PC-9 (cell line): Measurements from ENCODE around the gene F2RL1. TPM values are rescaled to one million over a fixed set of nuclear protein-coding genes. Genes with fewer than 3 reads are reported as not detected.

Source experiments
- BruUV-seq: library from RNA; stranded (reverse); fragments of 400-500 nt; replicated peaks from 2 replicates; lab custom pipeline; 2021; lab: Mats Ljungman, UMichigan
- CTCF ChIA-PET: fragments of 300-600 bp; sonication (Branson Sonifier 250); formaldehyde crosslinking; loops from one replicate; lab custom pipeline; 2022; ENCODE audit warnings: antibody characterized with exemption; lab: Charles Lee
- POLR2A ChIA-PET: fragments of 300-600 bp; sonication (Branson Sonifier 250); formaldehyde crosslinking; loops from one replicate; lab custom pipeline; 2022; ENCODE audit warnings: antibody characterized with exemption; ENCODE audit not compliant: unreplicated experiment; lab: Charles Lee
- DNase-seq, 2 experiments: peaks; one replicate each; pipeline versions ENCODE4 v3.0.0 to v3.0.0-alpha.2; 2015 to 2022; ENCODE audit warnings: mixed read lengths in 1 of 2
- H2AFZ ChIP-seq: fragments of 200-600 bp; sonication (generic); 2 replicates; pipeline ENCODE4 v1.8.1; 2017; ENCODE audit warnings: antibody characterized with exemption
- H3F3A ChIP-seq: fragments of 200-600 bp; sonication (generic); 2 replicates; pipeline ENCODE4 v1.8.1; 2017; ENCODE audit warnings: antibody characterized with exemption, mild to moderate bottlenecking, low read depth; ENCODE audit not compliant: insufficient read depth
- H3K27ac ChIP-seq: fragments of 200-600 bp; sonication (generic); 2 replicates; pipeline ENCODE4 v1.6.1; 2016; ENCODE audit warnings: mixed run types
- H3K27me3 ChIP-seq: fragments of 200-600 bp; sonication (generic); 2 replicates; pipeline ENCODE4 v1.6.1; 2016; ENCODE audit warnings: low read depth, mixed run types; ENCODE audit not compliant: insufficient read depth
- H3K36me3 ChIP-seq: fragments of 200-600 bp; sonication (generic); 2 replicates; pipeline ENCODE4 v1.6.1; 2016; ENCODE audit warnings: low read depth, mixed run types
- H3K4me1 ChIP-seq: fragments of 200-600 bp; sonication (generic); replicated peaks from 2 replicates; pipeline ENCODE4 v1.6.1; 2016; ENCODE audit warnings: mixed run types; ENCODE audit not compliant: insufficient read depth
- H3K4me2 ChIP-seq: fragments of 200-600 bp; sonication (generic); 2 replicates; pipeline ENCODE4 v1.6.1; 2017; ENCODE audit warnings: mixed run types
- H3K4me3 ChIP-seq: fragments of 200-600 bp; sonication (generic); 2 replicates; pipeline ENCODE4 v1.6.1; 2016; ENCODE audit warnings: mixed run types
- H3K79me2 ChIP-seq: fragments of 200-600 bp; sonication (generic); 2 replicates; pipeline ENCODE4 v1.6.1; 2017; ENCODE audit warnings: low read depth, mixed run types
- H3K9me2 ChIP-seq: fragments of 200-600 bp; sonication (generic); 2 replicates; pipeline ENCODE4 v1.8.1; 2017; ENCODE audit warnings: mild to moderate bottlenecking; ENCODE audit not compliant: insufficient read depth
- H3K9me3 ChIP-seq: fragments of 200-600 bp; sonication (generic); 2 replicates; pipeline ENCODE4 v1.8.1; 2016; ENCODE audit warnings: low read depth; ENCODE audit not compliant: insufficient read depth
- H4K20me1 ChIP-seq: fragments of 200-600 bp; sonication (generic); 2 replicates; pipeline ENCODE4 v1.8.1; 2017; ENCODE audit not compliant: insufficient read depth
- EZH2 ChIP-seq: fragments of 200-600 bp; sonication (generic); IDR thresholded peaks from 2 replicates; pipeline ENCODE4 v1.8.0; 2017; ENCODE audit warnings: antibody characterized with exemption, low read depth
- intact Hi-C: fragments of 100-400 bp; cut with micrococcal nuclease; formaldehyde crosslinking; loops from one replicate; pipeline ENCODE4 v1.10.0; 2022; ENCODE audit not compliant: unreplicated experiment
- total RNA-seq: library from RNA; stranded (reverse); gene quantifications from 2 replicates; pipeline ENCODE4 v1.2.3, GENCODE V29; 2021
- TF ChIP-seq, protein P1 (sequence below): fragments of 200-600 bp; sonication (generic); conservative IDR thresholded peaks from 2 replicates; pipeline ENCODE4 v1.6.1; 2017; ENCODE audit warnings: mixed run types, antibody characterized with exemption, mild to moderate bottlenecking, moderate library complexity

F2RL1 gene
- total RNA-seq, 1 experiment from 2014 or later: 34.5 TPM

GRCh38 chr5:76790632-76791290, 28.1 kb upstream of the F2RL1 start:
- ChIA-PET CTCF (interaction anchor here (1.7 kb wide), 1 partner anchor 16 kb away, joined by 5 read pairs; no protein-coding TSS in a partner anchor), POLR2A (interaction anchor here (0.6 to 0.7 kb wide), 3 partner anchors 16 to 701 kb away, joined by 3 to 6 read pairs (median 4); no protein-coding TSS in a partner anchor)
- BruUV-seq: TSS peak; percentile 89
- Histone ChIP-seq H3K9me2 (no peaks in the 10 kb centered on the region), H2AFZ (no peak overlapping the region), H4K20me1 (no peaks in the 10 kb centered on the region), H3K4me3 (0 out of 2 replicates have a peak overlapping the region, but pooled peaks have one; percentile 14), H3K36me3 (no peaks in the 10 kb centered on the region), H3K79me2 (no peaks in the 10 kb centered on the region), H3K27me3 (no peaks in the 10 kb centered on the region), H3F3A (peaks cover 61% of the 10 kb centered on the region), H3K27ac (peak overlapping the region; percentile 94), H3K4me1 (peaks cover 71% of the 10 kb centered on the region), H3K9me3 (no peaks in the 10 kb centered on the region), H3K4me2 (peak overlapping the region; percentile 63)
- intact Hi-C loops: no loop called here
- TF ChIP-seq, protein P1, sequence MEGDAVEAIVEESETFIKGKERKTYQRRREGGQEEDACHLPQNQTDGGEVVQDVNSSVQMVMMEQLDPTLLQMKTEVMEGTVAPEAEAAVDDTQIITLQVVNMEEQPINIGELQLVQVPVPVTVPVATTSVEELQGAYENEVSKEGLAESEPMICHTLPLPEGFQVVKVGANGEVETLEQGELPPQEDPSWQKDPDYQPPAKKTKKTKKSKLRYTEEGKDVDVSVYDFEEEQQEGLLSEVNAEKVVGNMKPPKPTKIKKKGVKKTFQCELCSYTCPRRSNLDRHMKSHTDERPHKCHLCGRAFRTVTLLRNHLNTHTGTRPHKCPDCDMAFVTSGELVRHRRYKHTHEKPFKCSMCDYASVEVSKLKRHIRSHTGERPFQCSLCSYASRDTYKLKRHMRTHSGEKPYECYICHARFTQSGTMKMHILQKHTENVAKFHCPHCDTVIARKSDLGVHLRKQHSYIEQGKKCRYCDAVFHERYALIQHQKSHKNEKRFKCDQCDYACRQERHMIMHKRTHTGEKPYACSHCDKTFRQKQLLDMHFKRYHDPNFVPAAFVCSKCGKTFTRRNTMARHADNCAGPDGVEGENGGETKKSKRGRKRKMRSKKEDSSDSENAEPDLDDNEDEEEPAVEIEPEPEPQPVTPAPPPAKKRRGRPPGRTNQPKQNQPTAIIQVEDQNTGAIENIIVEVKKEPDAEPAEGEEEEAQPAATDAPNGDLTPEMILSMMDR: no peak
- no peak for TF ChIP-seq EZH2
- peak; percentile 33 to 98 for DNase-seq

DNA sequence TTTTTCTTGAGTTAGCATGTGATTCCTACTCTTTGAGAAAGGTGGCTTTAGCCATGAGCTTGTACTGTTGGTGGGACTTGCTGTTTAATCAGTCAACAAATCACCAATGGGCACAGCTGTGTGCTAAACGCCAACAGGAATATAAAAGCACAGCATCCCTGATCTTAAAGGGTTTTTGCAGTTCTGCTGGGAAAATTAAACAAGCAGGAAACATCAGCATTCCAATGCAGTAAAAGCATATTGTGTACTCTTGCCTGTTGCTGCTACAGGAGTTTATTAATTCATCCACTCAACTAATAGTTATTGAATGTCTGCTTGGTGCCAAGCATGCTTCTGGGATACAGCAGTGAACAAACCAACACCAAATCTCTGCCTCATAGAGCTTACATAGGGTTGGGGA, 27.4 kb upstream of the F2RL1 start:
- H3K79me2 ChIP-seq: no peaks in the 10 kb centered on the region
- peaks cover 55% of the 10 kb centered on the region for H3F3A ChIP-seq
- no peaks in the 10 kb centered on the region for H3K9me2 ChIP-seq
- H2AFZ ChIP-seq: no peak overlapping the region
- H3K4me1 ChIP-seq: peaks cover 68% of the 10 kb centered on the region
- ChIA-PET CTCF (interaction anchor here (1.7 kb wide), 1 partner anchor 17 kb away, joined by 5 read pairs; no protein-coding TSS in a partner anchor), POLR2A (no interaction called here)
- no peaks in the 10 kb centered on the region for H3K9me3 ChIP-seq
- no peak for TF ChIP-seq EZH2
- TF ChIP-seq, protein P1: no peak
- intact Hi-C loops: no loop called here
- no peaks in the 10 kb centered on the region for H4K20me1 ChIP-seq
- no peak overlapping the region for H3K4me3 ChIP-seq
- no peaks in the 10 kb centered on the region for H3K36me3 ChIP-seq
- H3K27me3 ChIP-seq: no peaks in the 10 kb centered on the region
- H3K27ac ChIP-seq: peak overlapping the region; percentile 94
- DNase-seq: no peak
- H3K4me2 ChIP-seq: peak overlapping the region; percentile 63
- BruUV-seq: no TSS peak

GRCh38 chr5:76794871-76795270, 24.0 kb upstream of the F2RL1 start:
- H3K9me2 ChIP-seq: no peaks in the 10 kb centered on the region
- peak overlapping the region; percentile 69; the same call in 1 of the 2 replicates for H2AFZ ChIP-seq
- DNase-seq: peak; percentile 28 to 81
- no peaks in the 10 kb centered on the region for H3K36me3 ChIP-seq
- H3K4me3 ChIP-seq: no peak overlapping the region
- H4K20me1 ChIP-seq: no peaks in the 10 kb centered on the region
- peaks cover 44% of the 10 kb centered on the region for H3K4me1 ChIP-seq
- peaks cover 37% of the 10 kb centered on the region for H3F3A ChIP-seq
- no peak for TF ChIP-seq EZH2
- TF ChIP-seq, protein P1: no peak
- H3K27me3 ChIP-seq: no peaks in the 10 kb centered on the region
- intact Hi-C loops: no loop called here
- ChIA-PET CTCF (no interaction called here), POLR2A (interaction anchor here (0.7 kb wide), 1 partner anchor 27 kb away, joined by 6 read pairs; no protein-coding TSS in a partner anchor)
- H3K27ac ChIP-seq: peak overlapping the region; percentile 100
- H3K9me3 ChIP-seq: no peaks in the 10 kb centered on the region
- BruUV-seq: no TSS peak
- H3K4me2 ChIP-seq: peak overlapping the region; percentile 55
- H3K79me2 ChIP-seq: no peaks in the 10 kb centered on the region
